Stimulated activated CD8-positive, alpha-beta memory T cell treated with anti-CD3 and anti-CD28 coated beads, Interleukin-4, amount 100 ng/mL, for 48 hours (primary cell): ENCODE data around the gene LIN37.
"Not testable (repeated sequence)": the region's sequence is repeated elsewhere in the genome, so short reads cannot be mapped to it uniquely, and the experiment has no call there.

Experiments used
- DNase-seq: peaks from one replicate; pipeline ENCODE4 v3.0.0-alpha.2; 2020

Gene LIN37

DNA sequence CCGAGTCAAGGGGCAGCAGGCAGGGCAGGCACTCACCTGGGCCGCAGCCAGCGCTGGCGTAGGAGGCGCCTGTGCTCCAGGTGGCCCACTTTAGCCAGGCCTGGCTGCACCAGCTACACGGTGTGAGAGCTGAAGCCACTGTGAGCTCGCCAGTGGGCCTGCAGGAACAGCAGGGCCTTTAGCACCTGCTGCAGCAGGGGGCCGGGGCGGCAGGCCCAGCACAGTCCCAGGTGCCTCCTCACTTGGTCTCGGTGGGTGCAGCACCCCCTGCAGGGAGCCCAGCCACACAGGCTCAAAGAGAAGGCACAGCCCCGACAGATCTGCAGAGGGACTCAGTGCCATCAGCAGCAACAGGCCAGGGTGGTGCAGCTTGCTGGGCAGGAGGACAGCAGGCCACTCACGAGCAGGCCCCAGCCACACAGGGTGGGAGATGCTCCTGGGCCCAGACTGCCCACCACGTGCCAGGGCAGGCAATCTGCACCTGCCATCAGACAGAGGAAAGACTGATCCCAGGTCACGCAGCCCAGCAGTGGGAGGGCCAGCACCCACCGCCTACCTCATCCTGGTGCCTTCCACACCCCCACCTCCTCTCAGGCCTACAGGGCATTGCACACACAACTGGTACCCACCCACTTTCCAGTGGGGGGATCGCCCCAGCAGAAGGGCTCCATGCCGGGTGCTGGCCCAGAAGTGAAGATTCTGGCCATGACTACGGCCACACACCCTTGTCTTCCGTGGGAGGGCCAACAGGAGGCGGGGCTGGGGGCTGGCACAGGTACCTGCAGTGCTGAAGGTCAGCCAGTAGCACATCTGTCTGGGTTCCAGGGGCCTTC, 42.8 kb downstream of the LIN37 start:
- peak; percentile 32 for DNase-seq

DNA sequence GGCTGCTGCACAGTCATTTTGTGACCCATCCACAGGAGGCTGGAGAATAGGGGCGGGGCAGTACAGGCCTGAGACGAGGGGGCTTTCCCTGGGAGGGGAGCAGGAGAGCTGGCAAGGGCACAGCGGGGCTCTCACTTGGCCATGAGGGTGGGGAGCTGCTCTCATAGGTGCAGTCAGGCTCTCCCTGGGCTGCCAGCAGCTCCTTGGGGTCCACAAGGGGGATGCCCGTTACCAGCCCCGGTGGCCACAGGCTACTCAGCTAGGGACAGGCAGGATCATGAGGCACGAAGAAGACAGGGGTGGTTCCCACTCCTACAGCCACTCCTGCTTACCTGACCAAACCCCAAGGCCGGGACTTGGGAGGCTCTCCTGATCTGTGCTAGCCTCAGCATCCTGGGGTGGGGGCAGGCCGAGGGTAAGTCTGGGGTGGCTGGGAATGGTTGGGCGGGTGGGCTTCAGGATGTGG, 43.5 kb downstream of the LIN37 start:
- no peak for DNase-seq

DNA sequence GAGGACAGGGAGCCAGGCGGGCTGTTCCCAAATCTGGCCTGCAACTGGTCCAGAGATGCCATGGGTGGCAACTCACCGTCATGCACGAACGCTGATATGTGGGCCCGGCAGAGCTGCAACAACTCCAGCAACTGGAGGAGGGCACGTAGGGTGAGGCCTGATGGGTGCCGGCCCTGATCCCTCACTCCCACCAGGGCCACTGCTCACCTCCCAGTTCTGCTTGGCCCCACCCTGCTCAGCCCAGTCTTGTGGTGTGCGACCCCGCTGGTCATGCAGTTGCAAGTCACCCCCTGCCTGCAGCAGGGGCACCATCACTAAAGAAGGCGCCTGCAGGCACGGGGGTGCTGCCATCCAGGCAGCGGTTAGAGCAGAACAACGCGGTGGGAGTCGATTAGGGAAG, 43.9 kb downstream of the LIN37 start:
- no peak for DNase-seq

DNA sequence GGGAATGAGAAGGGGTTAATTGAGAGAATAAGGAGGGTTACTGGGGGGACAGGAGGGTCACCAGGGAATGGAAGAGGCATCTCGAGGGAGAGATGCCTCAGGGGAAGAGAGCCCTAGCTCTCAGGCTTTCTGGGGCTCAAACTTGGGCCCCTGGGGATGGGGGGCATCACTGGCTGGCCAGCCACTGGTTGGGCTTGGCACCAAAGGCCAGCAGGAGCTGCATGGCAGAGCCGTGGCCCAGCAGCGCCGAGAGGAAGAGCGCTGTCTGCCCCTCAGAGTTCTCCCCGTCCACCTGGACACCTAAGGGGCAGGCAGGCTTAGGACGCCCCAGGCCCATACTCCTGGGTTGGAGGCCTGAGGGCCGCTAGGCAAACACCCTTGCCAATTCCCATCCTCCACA, 44.5 kb downstream of the LIN37 start:
- no peak for DNase-seq

DNA sequence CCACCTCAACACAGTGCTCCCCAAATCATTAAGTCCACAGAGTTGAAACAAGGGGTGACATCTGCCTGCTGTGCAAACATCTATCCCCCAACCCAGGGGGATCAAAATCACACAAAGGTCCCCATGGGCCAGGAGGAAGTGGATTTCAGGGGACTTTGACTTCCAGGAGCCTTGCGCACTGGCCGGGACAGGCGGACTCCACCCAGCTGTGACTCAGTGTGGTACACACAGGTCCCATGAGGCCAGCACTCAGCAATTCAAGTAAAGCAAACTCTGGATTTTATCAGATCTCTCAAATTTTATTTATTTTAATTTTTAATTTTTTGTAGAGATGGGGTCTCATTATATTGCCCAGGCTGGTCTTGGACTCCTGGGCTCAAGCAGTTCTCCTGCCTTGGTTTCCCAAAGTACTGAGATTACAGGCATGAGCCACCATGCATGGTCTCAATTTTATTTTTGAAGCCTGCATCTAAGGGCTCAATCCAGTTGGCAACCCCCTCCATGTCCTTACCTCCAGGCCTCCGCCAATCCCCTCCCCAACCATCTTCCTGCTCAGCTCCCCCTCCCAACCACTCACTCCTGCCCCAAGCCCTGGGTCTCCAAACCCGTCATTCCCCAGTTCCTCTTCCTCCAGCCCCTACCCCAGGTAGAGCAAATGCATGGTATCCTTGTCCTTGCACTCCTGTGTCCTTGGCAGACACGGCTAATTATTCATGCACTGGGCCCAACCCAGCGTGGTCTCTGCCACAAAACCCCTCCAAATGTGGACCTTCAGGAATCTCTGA, 45.2 kb downstream of the LIN37 start:
- no peak for DNase-seq

DNA sequence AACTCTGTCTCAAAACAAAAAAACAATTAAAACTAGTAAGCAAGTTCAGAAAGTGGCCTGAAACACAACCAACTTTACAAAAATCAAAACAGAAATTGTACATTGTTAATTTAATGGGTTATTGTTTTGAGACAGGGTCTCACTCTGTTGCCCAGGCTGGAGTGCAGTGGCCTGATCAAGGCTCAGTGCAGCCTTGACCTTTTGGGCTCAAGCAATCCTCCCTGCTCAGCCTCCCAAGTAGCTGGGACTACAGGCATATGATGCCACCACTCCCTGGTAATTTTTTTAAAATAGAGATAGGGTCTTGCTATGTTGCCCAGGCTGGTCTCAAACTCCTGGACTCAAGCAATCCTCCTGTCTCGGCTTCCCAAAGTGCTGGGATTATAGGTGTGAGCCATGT, 47.2 kb downstream of the LIN37 start:
- DNase-seq = not testable (repeated sequence)

DNA sequence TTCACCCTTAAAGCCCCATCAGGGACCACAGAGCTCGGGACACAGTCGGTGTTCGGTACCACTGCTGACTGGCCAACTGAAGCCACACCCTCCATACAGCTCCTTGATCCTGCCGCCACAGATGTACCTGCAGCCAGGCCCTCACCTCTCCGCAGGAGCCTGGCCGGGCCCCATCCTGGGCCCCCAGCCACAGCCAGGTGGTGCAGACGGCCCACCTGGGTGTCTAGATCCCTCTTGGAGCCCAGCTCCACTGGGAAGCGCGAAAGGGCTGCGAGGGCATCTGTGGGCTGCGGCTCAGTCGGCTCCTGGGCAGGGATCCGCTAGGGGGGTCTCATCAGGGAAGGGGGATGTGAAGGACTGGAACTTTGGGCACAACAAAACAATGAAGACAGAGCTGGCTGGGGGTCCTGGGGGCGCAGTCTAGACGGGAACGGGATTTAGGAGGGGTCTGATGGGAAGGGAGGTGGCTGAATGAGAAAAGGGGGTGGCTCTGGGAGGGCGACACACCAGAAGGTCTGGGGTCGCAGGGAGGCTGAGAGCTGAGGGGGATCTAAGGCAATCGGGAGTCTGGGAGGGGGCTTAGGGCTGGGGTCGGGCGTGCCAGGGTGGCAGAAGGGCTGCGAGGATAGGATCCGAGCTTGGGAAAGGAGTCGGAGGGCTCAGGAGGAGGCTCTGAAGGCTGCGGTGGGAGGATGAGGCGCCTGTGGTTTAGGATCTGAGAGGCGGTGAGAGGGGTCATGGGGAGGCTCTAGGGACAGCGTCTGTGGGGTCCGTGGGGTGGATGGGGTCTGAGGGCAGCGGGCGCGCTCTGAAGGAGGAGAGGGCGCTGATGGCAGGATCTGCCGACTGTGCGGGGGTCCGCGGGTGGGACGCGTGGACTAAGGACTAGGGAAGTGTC, 48.5 kb downstream of the LIN37 start:
- DNase-seq = no peak

DNA sequence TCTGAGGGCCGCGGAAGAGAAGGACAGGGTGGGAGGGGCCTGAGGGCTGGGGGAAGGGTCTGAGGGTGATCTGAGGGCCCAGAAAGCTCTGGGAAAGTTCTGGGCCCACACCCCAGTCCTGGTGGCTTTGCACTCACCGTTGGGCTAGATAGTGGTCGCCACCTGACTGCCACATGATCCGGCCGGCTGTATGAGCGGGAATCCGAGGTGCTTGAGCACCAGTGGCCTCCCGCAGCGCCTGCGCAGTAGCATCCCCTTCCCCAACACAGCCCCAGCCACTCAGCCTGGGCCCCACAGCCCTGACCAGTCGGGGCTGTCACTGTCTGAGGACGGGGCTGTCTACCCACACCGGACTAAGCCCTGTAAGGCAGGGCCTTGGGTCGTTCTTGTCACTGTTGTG, 49.3 kb downstream of the LIN37 start:
- no peak for DNase-seq

DNA sequence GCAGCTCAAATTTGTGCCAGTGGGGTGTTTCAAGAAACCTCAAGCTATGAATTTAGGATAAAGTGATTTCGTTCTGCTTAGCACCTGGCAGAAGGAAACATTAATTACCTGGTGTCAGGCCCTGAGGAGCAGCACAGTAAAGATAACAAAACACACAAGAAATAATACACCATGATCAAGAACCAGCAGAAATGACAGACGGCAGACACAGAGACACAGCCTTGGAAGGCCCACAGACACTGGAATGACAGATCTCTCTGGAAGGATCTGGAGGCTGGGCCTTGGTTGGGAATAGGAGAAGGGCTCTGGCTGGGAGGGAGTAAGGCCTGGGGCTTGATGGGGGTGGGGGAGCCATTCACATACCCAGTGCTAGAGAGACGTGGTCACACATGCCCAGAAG, 53.5 kb downstream of the LIN37 start:
- DNase-seq = no peak
